Retinal pigment epithelial cell (primary cell): ENCODE data around the gene SNAI3.

Source experiments
- DNase-seq: peaks from one replicate; pipeline ENCODE4 v3.0.0-alpha.2; 2010; ENCODE audit warnings: low read depth
- H3K4me3 ChIP-seq: 2 replicates; pipeline ENCODE4 v1.5.1; 2011; ENCODE audit warnings: mild to moderate bottlenecking, low read length, control low read depth, moderate library complexity
- TF ChIP-seq, protein P1 (sequence below): conservative IDR thresholded peaks from 2 replicates; pipeline ENCODE4 v1.5.1; 2011; ENCODE audit warnings: low read depth, low read length, control low read depth, inconsistent platforms

The SNAI3 gene

DNA sequence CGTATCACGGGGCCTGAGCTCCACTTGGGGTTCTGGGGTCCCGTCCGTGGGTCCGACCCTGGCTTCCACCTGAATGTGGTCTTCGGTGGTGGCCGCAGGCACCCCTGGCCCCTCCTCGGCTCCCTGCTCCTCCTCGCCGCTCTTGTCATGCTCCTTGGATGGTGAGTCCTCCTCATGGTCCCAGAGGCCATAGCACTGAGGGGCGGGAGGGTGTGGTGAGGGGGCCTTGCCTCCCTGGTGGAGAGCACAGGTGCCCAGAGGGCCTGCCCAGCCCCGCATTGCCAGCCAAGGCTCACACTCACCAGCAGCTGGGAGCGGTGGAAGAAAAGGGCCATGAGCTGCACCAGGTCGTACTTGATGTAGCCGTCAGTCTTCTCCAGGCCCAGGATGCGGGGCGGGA, 34.9 kb upstream of the SNAI3 start:
- no peak overlapping the region for H3K4me3 ChIP-seq
- DNase-seq: no peak
- TF ChIP-seq, protein P1, sequence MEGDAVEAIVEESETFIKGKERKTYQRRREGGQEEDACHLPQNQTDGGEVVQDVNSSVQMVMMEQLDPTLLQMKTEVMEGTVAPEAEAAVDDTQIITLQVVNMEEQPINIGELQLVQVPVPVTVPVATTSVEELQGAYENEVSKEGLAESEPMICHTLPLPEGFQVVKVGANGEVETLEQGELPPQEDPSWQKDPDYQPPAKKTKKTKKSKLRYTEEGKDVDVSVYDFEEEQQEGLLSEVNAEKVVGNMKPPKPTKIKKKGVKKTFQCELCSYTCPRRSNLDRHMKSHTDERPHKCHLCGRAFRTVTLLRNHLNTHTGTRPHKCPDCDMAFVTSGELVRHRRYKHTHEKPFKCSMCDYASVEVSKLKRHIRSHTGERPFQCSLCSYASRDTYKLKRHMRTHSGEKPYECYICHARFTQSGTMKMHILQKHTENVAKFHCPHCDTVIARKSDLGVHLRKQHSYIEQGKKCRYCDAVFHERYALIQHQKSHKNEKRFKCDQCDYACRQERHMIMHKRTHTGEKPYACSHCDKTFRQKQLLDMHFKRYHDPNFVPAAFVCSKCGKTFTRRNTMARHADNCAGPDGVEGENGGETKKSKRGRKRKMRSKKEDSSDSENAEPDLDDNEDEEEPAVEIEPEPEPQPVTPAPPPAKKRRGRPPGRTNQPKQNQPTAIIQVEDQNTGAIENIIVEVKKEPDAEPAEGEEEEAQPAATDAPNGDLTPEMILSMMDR: no peak

DNA sequence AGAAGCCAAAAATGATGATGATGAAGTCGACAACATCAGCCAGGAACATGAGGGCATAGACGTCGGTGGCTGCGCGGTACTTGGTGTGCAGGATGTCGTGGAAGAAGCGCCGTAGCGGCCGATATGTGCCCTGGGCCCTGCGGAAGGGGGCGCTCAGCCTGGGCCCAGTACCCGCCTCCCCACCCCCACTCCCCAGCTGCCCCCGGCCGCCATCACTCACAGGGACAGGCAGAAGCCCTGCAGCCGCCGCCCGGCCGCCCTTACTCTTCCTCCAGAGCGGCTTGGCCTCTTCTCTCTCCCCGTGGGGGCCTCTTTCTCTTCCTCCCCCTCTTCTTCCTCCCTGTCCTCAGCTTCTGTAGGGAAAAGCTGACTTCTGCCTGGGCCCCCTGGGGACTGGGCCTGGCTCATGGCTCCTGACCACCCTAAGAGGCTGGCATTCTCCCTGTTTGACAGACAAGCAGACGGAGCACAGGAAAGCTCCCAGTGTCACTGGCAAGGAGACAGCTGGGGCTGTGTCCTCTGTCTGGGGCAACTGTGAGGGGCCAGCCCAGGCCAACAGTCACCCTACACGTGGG, 34.2 kb upstream of the SNAI3 start:
- H3K4me3 ChIP-seq: no peak overlapping the region
- no peak for DNase-seq
- TF ChIP-seq, protein P1: no peak

DNA sequence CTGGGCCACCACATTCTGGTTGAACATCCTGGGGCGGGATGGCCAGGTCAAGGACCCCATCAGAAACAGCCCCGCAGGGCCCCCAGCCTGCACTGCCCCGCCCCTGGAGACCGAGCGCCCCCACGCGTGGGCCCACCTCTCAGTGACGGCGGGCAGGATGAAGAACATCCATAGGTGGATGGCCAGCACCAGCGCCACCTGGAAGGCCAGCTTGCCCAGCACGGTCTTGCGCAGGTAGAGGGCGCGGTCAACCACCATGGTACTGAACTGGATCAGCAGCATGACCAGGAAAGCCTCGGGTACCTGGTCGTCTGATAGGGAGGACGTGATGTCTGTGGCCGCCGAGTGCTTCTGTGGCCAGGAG, 33.6 kb upstream of the SNAI3 start:
- no peak overlapping the region for H3K4me3 ChIP-seq
- no peak for DNase-seq
- TF ChIP-seq, protein P1: no peak

DNA sequence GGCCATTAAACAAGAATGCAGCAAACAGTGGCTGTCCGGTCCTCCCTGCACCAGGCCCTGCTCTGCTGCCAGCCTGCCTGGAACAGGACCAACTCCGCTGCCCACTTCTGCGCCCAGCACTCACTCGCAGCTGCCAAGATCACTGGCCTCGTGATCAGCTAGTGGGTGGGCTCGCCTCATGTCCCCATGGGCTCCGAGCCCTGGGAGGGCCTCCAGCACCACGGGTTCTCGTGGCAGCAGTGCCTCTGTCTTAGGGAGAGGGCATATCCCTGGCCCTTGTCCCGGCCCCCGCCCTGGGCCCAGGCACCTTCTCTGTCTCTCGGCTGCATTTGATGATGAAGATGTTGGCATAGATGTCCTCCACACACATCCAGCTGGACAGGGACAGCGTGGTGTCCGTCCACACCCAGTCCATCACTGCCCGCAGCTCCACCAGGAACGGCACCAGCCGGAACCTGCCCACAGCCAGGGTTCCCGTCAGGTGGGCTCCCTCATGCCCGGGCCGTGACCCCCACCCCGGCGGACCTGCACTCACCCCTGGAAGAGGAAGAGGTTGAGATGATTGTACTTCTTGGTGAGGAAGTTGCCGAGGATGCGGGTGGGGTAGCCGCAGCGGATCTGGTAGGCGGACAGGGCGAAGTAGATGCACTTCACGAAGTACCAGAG, 33.1 kb upstream of the SNAI3 start:
- TF ChIP-seq, protein P1: no peak
- no peak overlapping the region for H3K4me3 ChIP-seq
- DNase-seq: no peak

DNA sequence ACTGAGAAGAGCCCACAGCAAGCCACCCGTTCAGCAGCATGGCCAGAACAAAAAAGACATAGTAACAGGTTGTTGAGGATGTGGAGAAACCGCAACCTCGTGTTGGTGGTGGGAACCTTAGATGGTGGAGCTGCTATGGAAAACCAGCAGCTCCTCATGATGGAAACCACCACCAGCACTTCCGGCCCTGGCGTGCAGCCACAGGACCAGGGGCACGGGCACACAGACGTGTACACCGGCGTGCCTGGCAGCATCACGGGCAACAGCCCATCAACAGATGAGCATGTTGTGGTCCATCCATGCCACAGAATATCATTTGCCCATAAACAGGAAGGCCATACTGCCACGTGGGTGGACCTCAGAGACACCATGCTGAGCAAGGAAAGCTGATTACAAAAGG, 31.9 kb upstream of the SNAI3 start:
- no peak for DNase-seq
- TF ChIP-seq, protein P1: no peak
- no peak overlapping the region for H3K4me3 ChIP-seq

DNA sequence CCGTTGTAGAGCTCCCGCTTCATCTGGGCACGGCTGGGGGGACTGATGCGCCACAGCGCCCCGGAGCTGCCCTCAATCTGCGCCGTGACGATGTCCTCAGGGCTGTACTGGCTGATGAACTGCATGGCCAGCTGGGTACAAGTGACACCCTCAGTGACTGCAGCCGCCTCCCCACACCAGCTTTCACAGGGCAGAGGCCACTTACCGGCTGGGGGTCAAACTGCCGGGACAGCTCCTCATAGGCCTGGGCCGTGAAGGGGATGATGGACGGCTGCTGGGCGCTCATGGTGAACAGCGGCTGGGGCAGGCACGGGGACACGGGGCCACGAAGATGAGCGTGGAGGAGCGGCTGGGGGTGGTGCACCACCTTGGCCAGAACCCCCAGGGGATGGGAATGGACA, 30.3 kb upstream of the SNAI3 start:
- TF ChIP-seq, protein P1: no peak
- no peak for DNase-seq
- H3K4me3 ChIP-seq: no peak overlapping the region

DNA sequence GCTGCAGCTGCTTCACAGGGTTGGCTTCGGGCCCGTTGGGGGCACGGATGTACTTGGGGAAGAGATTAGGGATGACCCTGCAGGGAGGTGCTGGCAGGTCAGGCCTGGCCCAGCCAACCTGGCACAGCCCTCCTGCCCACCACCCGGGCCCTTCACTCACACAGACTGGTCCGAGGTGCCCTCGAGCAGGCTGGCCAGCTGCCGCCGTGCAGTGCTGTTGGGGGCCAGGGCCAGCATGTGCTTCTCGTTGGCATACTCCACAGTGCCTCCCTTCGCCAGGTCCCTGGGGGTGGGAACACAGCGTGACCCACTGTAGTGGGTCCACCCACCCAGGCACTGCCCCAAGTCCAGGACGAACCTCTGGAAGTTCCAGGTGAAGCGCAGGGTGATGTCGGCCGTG, 29.9 kb upstream of the SNAI3 start:
- H3K4me3 ChIP-seq: no peak overlapping the region
- DNase-seq: no peak
- TF ChIP-seq, protein P1: no peak
